PC-9 (cell line): ENCODE measurements around the gene UBTD2. TPM values are rescaled to one million over a fixed set of nuclear protein-coding genes. Genes with fewer than 3 reads are reported as not detected.

ENCODE experiments used
- BruUV-seq: library from RNA; stranded (reverse); fragments of 400-500 nt; replicated peaks from 2 replicates; lab custom pipeline; 2021; lab: Mats Ljungman, UMichigan
- CTCF ChIA-PET: fragments of 300-600 bp; sonication (Branson Sonifier 250); formaldehyde crosslinking; loops from one replicate; lab custom pipeline; 2022; ENCODE audit warnings: antibody characterized with exemption; lab: Charles Lee
- POLR2A ChIA-PET: fragments of 300-600 bp; sonication (Branson Sonifier 250); formaldehyde crosslinking; loops from one replicate; lab custom pipeline; 2022; ENCODE audit warnings: antibody characterized with exemption; ENCODE audit not compliant: unreplicated experiment; lab: Charles Lee
- DNase-seq, 2 experiments: peaks; one replicate each; pipeline versions ENCODE4 v3.0.0 to v3.0.0-alpha.2; 2015 to 2022; ENCODE audit warnings: mixed read lengths in 1 of 2
- H2AFZ ChIP-seq: fragments of 200-600 bp; sonication (generic); 2 replicates; pipeline ENCODE4 v1.8.1; 2017; ENCODE audit warnings: antibody characterized with exemption
- H3F3A ChIP-seq: fragments of 200-600 bp; sonication (generic); 2 replicates; pipeline ENCODE4 v1.8.1; 2017; ENCODE audit warnings: antibody characterized with exemption, mild to moderate bottlenecking, low read depth; ENCODE audit not compliant: insufficient read depth
- H3K27ac ChIP-seq: fragments of 200-600 bp; sonication (generic); 2 replicates; pipeline ENCODE4 v1.6.1; 2016; ENCODE audit warnings: mixed run types
- H3K27me3 ChIP-seq: fragments of 200-600 bp; sonication (generic); 2 replicates; pipeline ENCODE4 v1.6.1; 2016; ENCODE audit warnings: low read depth, mixed run types; ENCODE audit not compliant: insufficient read depth
- H3K36me3 ChIP-seq: fragments of 200-600 bp; sonication (generic); 2 replicates; pipeline ENCODE4 v1.6.1; 2016; ENCODE audit warnings: low read depth, mixed run types
- H3K4me1 ChIP-seq: fragments of 200-600 bp; sonication (generic); replicated peaks from 2 replicates; pipeline ENCODE4 v1.6.1; 2016; ENCODE audit warnings: mixed run types; ENCODE audit not compliant: insufficient read depth
- H3K4me2 ChIP-seq: fragments of 200-600 bp; sonication (generic); 2 replicates; pipeline ENCODE4 v1.6.1; 2017; ENCODE audit warnings: mixed run types
- H3K4me3 ChIP-seq: fragments of 200-600 bp; sonication (generic); 2 replicates; pipeline ENCODE4 v1.6.1; 2016; ENCODE audit warnings: mixed run types
- H3K79me2 ChIP-seq: fragments of 200-600 bp; sonication (generic); 2 replicates; pipeline ENCODE4 v1.6.1; 2017; ENCODE audit warnings: low read depth, mixed run types
- H3K9me2 ChIP-seq: fragments of 200-600 bp; sonication (generic); 2 replicates; pipeline ENCODE4 v1.8.1; 2017; ENCODE audit warnings: mild to moderate bottlenecking; ENCODE audit not compliant: insufficient read depth
- H3K9me3 ChIP-seq: fragments of 200-600 bp; sonication (generic); 2 replicates; pipeline ENCODE4 v1.8.1; 2016; ENCODE audit warnings: low read depth; ENCODE audit not compliant: insufficient read depth
- H4K20me1 ChIP-seq: fragments of 200-600 bp; sonication (generic); 2 replicates; pipeline ENCODE4 v1.8.1; 2017; ENCODE audit not compliant: insufficient read depth
- CTCF ChIP-seq: fragments of 200-600 bp; sonication (generic); conservative IDR thresholded peaks from 2 replicates; pipeline ENCODE4 v1.6.1; 2017; ENCODE audit warnings: mixed run types, antibody characterized with exemption, mild to moderate bottlenecking, moderate library complexity
- EZH2 ChIP-seq: fragments of 200-600 bp; sonication (generic); IDR thresholded peaks from 2 replicates; pipeline ENCODE4 v1.8.0; 2017; ENCODE audit warnings: antibody characterized with exemption, low read depth
- intact Hi-C: fragments of 100-400 bp; cut with micrococcal nuclease; formaldehyde crosslinking; loops from one replicate; pipeline ENCODE4 v1.10.0; 2022; ENCODE audit not compliant: unreplicated experiment
- total RNA-seq: library from RNA; stranded (reverse); gene quantifications from 2 replicates; pipeline ENCODE4 v1.2.3, GENCODE V29; 2021

UBTD2 gene
- total RNA-seq, 1 experiment from 2014 or later = 21.7 TPM

- no TSS peak for BruUV-seq
- H3K4me1 ChIP-seq = no peaks in the 10 kb centered on the region
- peaks cover 4% of the 10 kb centered on the region; the same call in 1 of the 2 replicates for H3K9me3 ChIP-seq
- peaks cover 6% of the 10 kb centered on the region; the same call in 1 of the 2 replicates for H4K20me1 ChIP-seq
- peaks cover 12% of the 10 kb centered on the region; the same call in 1 of the 2 replicates for H3K79me2 ChIP-seq
- no peak overlapping the region for H3K4me3 ChIP-seq
- TF ChIP-seq CTCF (no peak), EZH2 (no peak)
- no peaks in the 10 kb centered on the region for H3K27me3 ChIP-seq
- H3K4me2 ChIP-seq = no peak overlapping the region
- no peaks in the 10 kb centered on the region for H3K9me2 ChIP-seq
- peaks cover 11% of the 10 kb centered on the region; the same call in 1 of the 2 replicates for H3K36me3 ChIP-seq
- no peak overlapping the region for H3K27ac ChIP-seq
- DNase-seq = no peak
- 0 out of 2 replicates have a peak, but pooled peaks cover 6% of the 10 kb centered on the region for H3F3A ChIP-seq
- H2AFZ ChIP-seq = no peak overlapping the region
- intact Hi-C loops = no loop called here
- CTCF ChIA-PET = no interaction called here
- POLR2A ChIA-PET = no interaction called here
Observed at GRCh38 chr5:172252501-172252900, 31.1 kb downstream of the UBTD2 start.

GRCh38 chr5:172251419-172251818, 32.1 kb downstream of the UBTD2 start:
- H3K36me3 ChIP-seq = peaks cover 11% of the 10 kb centered on the region; the same call in 1 of the 2 replicates
- no peaks in the 10 kb centered on the region for H3K27me3 ChIP-seq
- no peaks in the 10 kb centered on the region for H3K4me1 ChIP-seq
- peaks cover 4% of the 10 kb centered on the region; the same call in 1 of the 2 replicates for H3K9me3 ChIP-seq
- H3K4me2 ChIP-seq = no peak overlapping the region
- no TSS peak for BruUV-seq
- peaks cover 19% of the 10 kb centered on the region; the same call in 1 of the 2 replicates for H3K79me2 ChIP-seq
- TF ChIP-seq CTCF = no peak
- no peak for TF ChIP-seq EZH2
- H3K4me3 ChIP-seq = no peak overlapping the region
- no peak overlapping the region for H3K27ac ChIP-seq
- peaks cover 6% of the 10 kb centered on the region; the same call in 1 of the 2 replicates for H4K20me1 ChIP-seq
- no peaks in the 10 kb centered on the region for H3K9me2 ChIP-seq
- ChIA-PET CTCF (no interaction called here), POLR2A (interaction anchor here (0.6 kb wide), 1 partner anchor 827 kb away, joined by 4 read pairs; no protein-coding TSS in a partner anchor)
- H2AFZ ChIP-seq = no peak overlapping the region
- H3F3A ChIP-seq = 0 out of 2 replicates have a peak, but pooled peaks cover 6% of the 10 kb centered on the region
- intact Hi-C loops = no loop called here
- no peak for DNase-seq

- Histone ChIP-seq H3K9me2 (no peaks in the 10 kb centered on the region), H3K36me3 (peaks cover 3% of the 10 kb centered on the region; the same call in 1 of the 2 replicates), H4K20me1 (peaks cover 6% of the 10 kb centered on the region; the same call in 1 of the 2 replicates), H3F3A (0 out of 2 replicates have a peak, but pooled peaks cover 6% of the 10 kb centered on the region), H3K27me3 (no peaks in the 10 kb centered on the region), H3K27ac (no peak overlapping the region), H2AFZ (no peak overlapping the region), H3K4me1 (no peaks in the 10 kb centered on the region), H3K4me2 (no peak overlapping the region), H3K9me3 (peaks cover 4% of the 10 kb centered on the region; the same call in 1 of the 2 replicates), H3K79me2 (peaks cover 26% of the 10 kb centered on the region), H3K4me3 (no peak overlapping the region)
- intact Hi-C loops = no loop called here
- no TSS peak for BruUV-seq
- POLR2A ChIA-PET = no interaction called here
- TF ChIP-seq CTCF (no peak), EZH2 (no peak)
- CTCF ChIA-PET = no interaction called here
- no peak for DNase-seq
Observed at GRCh38 chr5:172248637-172249036, 34.9 kb downstream of the UBTD2 start.
